Motor neuron (in vitro differentiated cells): ENCODE results near the gene PDCL2. TPM values are rescaled to one million over a fixed set of nuclear protein-coding genes. Genes with fewer than 3 reads are reported as not detected.

Source experiments
- ATAC-seq, 8 experiments: fragments of 200-7000 bp; cut with Tn5 transposase; replicated peaks in 6 of 8; 2 replicates each; pipeline ENCODE4 v1.8.0; 2021; ENCODE audit warnings: mild to moderate bottlenecking in 8 of 8, moderate library complexity in 8 of 8
- H3K27ac ChIP-seq, 2 donors: fragments of 250-450 bp; sonication (Bioruptor Pico); 2 replicates each; pipeline ENCODE4 v1.9.0; 2021; ENCODE audit warnings: antibody characterized with exemption in 2 of 2, mild to moderate bottlenecking in 2 of 2, moderate library complexity in 1 of 2
- H3K4me1 ChIP-seq, 2 donors: fragments of 250-450 bp; sonication (Bioruptor Pico); replicated peaks in 1 of 2; 2 replicates each; pipeline ENCODE4 v1.6.1; 2021; ENCODE audit warnings: antibody characterized with exemption in 2 of 2, mild to moderate bottlenecking in 2 of 2, moderate library complexity in 1 of 2
- H3K4me3 ChIP-seq, 5 donors: fragments of 250-450 bp; sonication (Bioruptor Pico); 2 replicates each; pipeline ENCODE4 v1.9.0; 2021; ENCODE audit warnings: antibody characterized with exemption in 5 of 5, mild to moderate bottlenecking in 5 of 5, moderate library complexity in 4 of 5
- WGBS, 10 experiments: fragments of 450-650 bp; shearing (Covaris generic); methylation state at CpG; one replicate each; pipeline ENCODE4 v1.0.0; 2022; 5-methylcytosine and 5-hydroxymethylcytosine counted together
- in situ Hi-C, 9 experiments: fragments of 400-800 bp; cut with MboI; loops; one replicate each; pipeline ENCODE4 v1.15.0; 2021; ENCODE audit warnings: low sequenced_read_pairs in 9 of 9, low pct_unique_long_range_greater_than_20kb in 2 of 9; ENCODE audit not compliant: unreplicated experiment in 9 of 9
- total RNA-seq, 8 experiments: library from RNA; unstranded; fragments of 300-600 nt; gene quantifications; 2 replicates each; pipeline versions ENCODE4 v1.2.3 to v1.2.4, GENCODE V29; 2022

Gene PDCL2
- total RNA-seq, 8 experiments from 2014 or later, result 0.38 to 0.49 TPM; not detected in 6

- Histone ChIP-seq H3K4me1 (peaks cover 9 to 17% of the 10 kb centered on the region in 2 donors), H3K4me3 (peak within 1 kb of the TSS; percentile 73 to 92 (median 87)), H3K27ac (peak within 1 kb of the TSS; percentile 94 to 95)
- peak; percentile 59 to 82 (median 79) for ATAC-seq
- 0 to 11% (median 0%) methylated on average over 2 to 26 of the region's 71 CpGs; no CpG with 5 or more reads in 5 of the 10 experiments for WGBS, 10 experiments
- in situ Hi-C loops, result no loop called here
Measured at GRCh38 chr4:55546756-55547465, 45.1 kb downstream of the PDCL2 start, which contains the start of gene CLOCK. Gene CLOCK (minus strand): TSS chr4:55546909. CDS start chr4:55482785, 64,124 bp downstream.

GRCh38 chr4:55546506-55546755, 45.6 kb downstream of the PDCL2 start:
- H3K27ac ChIP-seq, result peak overlapping the region; percentile 94 to 95
- H3K4me3 ChIP-seq, result peak overlapping the region; percentile 73 to 92 (median 87)
- in situ Hi-C loops, result no loop called here
- peaks cover 9 to 17% of the 10 kb centered on the region in 2 donors for H3K4me1 ChIP-seq
- no CpG with 5 or more reads among the region's 16 CpGs for WGBS, 10 experiments
- peak in 3 of 8 experiments; percentile 34 to 68 (median 44) for ATAC-seq

- Histone ChIP-seq H3K27ac (peak overlapping the region; percentile 94 to 95), H3K4me3 (peak overlapping the region; percentile 73 to 92 (median 87)), H3K4me1 (peaks cover 9 to 17% of the 10 kb centered on the region in 2 donors)
- 0 to 5% (median 2%) methylated on average over 1 to 18 of the region's 87 CpGs; no CpG with 5 or more reads in 2 of the 10 experiments for WGBS, 10 experiments
- ATAC-seq, result peak; percentile 64 to 79 (median 74)
- in situ Hi-C loops, result no loop called here
Measured at GRCh38 chr4:55545641-55546505, 46.2 kb downstream of the PDCL2 start.

- in situ Hi-C loops, result no loop called here
- H3K4me1 ChIP-seq, result peaks cover 9 to 17% of the 10 kb centered on the region in 2 donors
- H3K27ac ChIP-seq, result peak overlapping the region; percentile 94 to 95
- H3K4me3 ChIP-seq, result peak overlapping the region; percentile 73 to 92 (median 87)
- WGBS, 10 experiments, result 0 to 12% (median 1%) methylated on average over 2 to 6 of the region's 6 CpGs
- ATAC-seq, result no peak
Measured at GRCh38 chr4:55545151-55545550, 46.9 kb downstream of the PDCL2 start.

DNA sequence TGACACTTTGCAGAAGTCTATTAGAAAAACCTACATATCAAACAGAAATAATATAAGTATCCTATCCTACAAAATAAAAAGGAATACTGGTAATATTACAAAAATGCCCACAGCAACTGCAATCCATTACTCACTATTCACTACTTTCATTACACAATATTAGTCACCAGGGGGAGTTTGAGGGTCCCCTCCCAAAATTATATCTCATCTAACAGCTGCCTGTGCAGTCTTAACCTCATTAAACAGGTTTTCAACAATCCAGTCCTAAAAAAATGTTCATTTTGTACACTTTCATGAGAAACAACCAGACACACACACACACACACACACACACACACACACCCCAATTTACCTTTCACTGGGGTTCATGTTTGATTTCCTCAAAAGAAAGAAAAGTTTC, 48.2 kb downstream of the PDCL2 start:
- in situ Hi-C loops, result no loop called here
- no peak overlapping the region for H3K4me3 ChIP-seq

GRCh38 chr4:55540271-55540670, 51.8 kb downstream of the PDCL2 start:
- in situ Hi-C loops, result no loop called here

More for the DNA sequence above, 48.2 kb downstream of the PDCL2 start:
- no peak overlapping the region for H3K27ac ChIP-seq
- no peak for ATAC-seq
- H3K4me1 ChIP-seq, result peaks cover 9 to 17% of the 10 kb centered on the region in 2 donors

DNA sequence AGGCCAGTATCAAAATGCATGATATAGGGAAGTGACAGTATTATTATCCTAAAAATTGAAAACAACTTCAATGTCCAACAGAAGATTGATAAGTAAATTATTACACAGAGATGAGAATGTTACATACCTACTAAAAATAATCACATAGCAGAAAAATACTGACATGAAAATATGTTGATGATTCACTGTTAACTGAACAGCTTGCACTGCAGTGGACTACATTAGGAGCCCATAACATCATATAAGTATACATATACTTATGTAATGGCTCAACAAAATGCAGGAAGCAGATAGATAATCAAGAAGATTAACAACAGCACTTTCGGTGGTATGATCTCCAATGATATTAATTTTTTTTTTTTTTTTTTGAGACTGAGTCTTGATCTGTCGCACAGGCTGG, 52.4 kb downstream of the PDCL2 start:
- Histone ChIP-seq H3K27ac (no peak overlapping the region), H3K4me1 (peaks cover 0 to 6% of the 10 kb centered on the region in 2 donors), H3K4me3 (no peak overlapping the region)
- 33 to 100% (median 87%) methylated on average over 1 to 2 of the region's 2 CpGs; no CpG with 5 or more reads in 4 of the 10 experiments for WGBS, 10 experiments
- no peak for ATAC-seq
- in situ Hi-C loops, result no loop called here

More at GRCh38 chr4:55540271-55540670, 51.8 kb downstream of the PDCL2 start:
- WGBS, 10 experiments, result 87 to 100% (median 100%) methylated on average over 1 to 3 of the region's 3 CpGs; no CpG with 5 or more reads in 6 of the 10 experiments
- ATAC-seq, result no peak
- Histone ChIP-seq H3K27ac (no peak overlapping the region), H3K4me1 (peaks cover 0 to 8% of the 10 kb centered on the region in 2 donors), H3K4me3 (no peak overlapping the region)

GRCh38 chr4:55538531-55538930, 53.5 kb downstream of the PDCL2 start:
- ATAC-seq, result no peak
- Histone ChIP-seq H3K4me3 (no peak overlapping the region), H3K27ac (no peak overlapping the region), H3K4me1 (no peaks in the 10 kb centered on the region)
- in situ Hi-C loops, result no loop called here

DNA sequence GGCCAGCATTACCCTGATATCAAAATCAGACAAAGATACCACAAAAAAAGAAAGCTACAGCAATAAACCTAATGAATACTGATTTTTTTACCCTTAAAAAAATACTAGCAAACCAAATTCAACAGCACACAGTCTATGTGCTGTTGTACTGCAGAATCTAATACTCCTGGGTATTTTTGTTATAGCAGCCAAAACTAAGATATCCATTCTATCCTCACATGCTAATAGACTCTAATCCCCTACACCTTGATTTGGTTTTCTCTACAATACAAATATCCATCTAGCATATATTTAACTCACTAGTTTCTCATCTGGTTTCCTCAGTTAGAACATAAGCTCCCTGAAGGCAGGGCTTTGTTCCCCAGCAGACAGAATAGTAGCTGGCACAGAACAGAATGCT, 57.7 kb downstream of the PDCL2 start:
- no peak overlapping the region for H3K27ac ChIP-seq
- no peak for ATAC-seq
- no peak overlapping the region for H3K4me3 ChIP-seq
- in situ Hi-C loops, result no loop called here
- no peaks in the 10 kb centered on the region for H3K4me1 ChIP-seq

GRCh38 chr4:55530691-55531090, 61.4 kb downstream of the PDCL2 start:
- H3K4me1 ChIP-seq, result no peaks in the 10 kb centered on the region
- 75 to 100% (median 98%) methylated on average over 2 to 4 of the region's 4 CpGs; no CpG with 5 or more reads in 2 of the 10 experiments for WGBS, 10 experiments
- H3K4me3 ChIP-seq, result no peak overlapping the region
- H3K27ac ChIP-seq, result no peak overlapping the region
- ATAC-seq, result no peak
- in situ Hi-C loops, result no loop called here

GRCh38 chr4:55530167-55530566, 61.9 kb downstream of the PDCL2 start:
- WGBS, 10 experiments, result 90 to 100% (median 95%) methylated on average over 2 to 4 of the region's 4 CpGs
- H3K27ac ChIP-seq, result no peak overlapping the region
- H3K4me1 ChIP-seq, result no peaks in the 10 kb centered on the region
- in situ Hi-C loops, result no loop called here
- no peak for ATAC-seq
- H3K4me3 ChIP-seq, result no peak overlapping the region

DNA sequence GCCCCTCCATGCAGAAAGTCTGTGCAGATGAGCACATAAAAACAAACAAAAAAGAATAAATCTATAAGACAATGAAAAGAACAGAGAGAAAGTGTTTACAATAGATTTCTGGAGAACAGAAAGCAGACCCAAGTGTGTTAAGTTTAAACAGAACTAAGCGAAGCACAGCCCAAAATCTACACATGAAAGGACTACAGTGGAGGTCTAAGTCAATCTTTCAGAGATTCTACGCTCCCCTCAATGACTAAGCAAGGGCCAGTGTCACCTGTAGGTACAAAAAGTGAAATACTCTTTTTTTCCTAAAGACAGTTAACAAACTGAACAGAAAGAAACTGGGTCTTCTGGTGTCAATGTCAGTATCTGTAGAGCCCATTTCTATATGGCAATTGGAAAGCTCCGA, 63.6 kb downstream of the PDCL2 start:
- whole genome bisulfite sequencing, 10 experiments, result 69 to 93% (median 84%) methylated on average over 2 to 3 of the region's 3 CpGs; no CpG with 5 or more reads in 2 of the 10 experiments
- in situ Hi-C loops, result no loop called here
- ATAC-seq, result no peak
- no peak overlapping the region for H3K27ac ChIP-seq
- no peak overlapping the region for H3K4me3 ChIP-seq
- no peaks in the 10 kb centered on the region for H3K4me1 ChIP-seq

GRCh38 chr4:55524844-55525571, 67.0 kb downstream of the PDCL2 start:
- in situ Hi-C loops, result no loop called here
- Histone ChIP-seq H3K4me3 (no peak overlapping the region), H3K27ac (no peak overlapping the region), H3K4me1 (no peaks in the 10 kb centered on the region)
- ATAC-seq, result peak in 4 of 8 experiments; percentile 15 to 88 (median 34)
- 26 to 100% (median 89%) methylated on average over 1 to 4 of the region's 4 CpGs for WGBS, 10 experiments
